Neural progenitor cell (in vitro differentiated cells): ENCODE results near the gene PDGFC. TPM values are rescaled to one million over a fixed set of nuclear protein-coding genes. Genes with fewer than 3 reads are reported as not detected.

Source experiments
- DNase-seq: peaks from one replicate; pipeline ENCODE4 v3.0.0-alpha.2; 2016; ENCODE audit warnings: low spot score
- H2AFZ ChIP-seq: fragments of 200-600 bp; sonication (generic); replicated peaks from 2 replicates; pipeline ENCODE4 v1.6.1; 2016; ENCODE audit warnings: antibody characterized with exemption
- H3F3A ChIP-seq: fragments of 200-600 bp; sonication (generic); 2 replicates; pipeline ENCODE4 v1.6.1; 2016; ENCODE audit warnings: antibody characterized with exemption, low read depth
- H3K27ac ChIP-seq: fragments of 200-600 bp; sonication (generic); 2 replicates; pipeline ENCODE4 v1.5.1; 2016; ENCODE audit warnings: mild to moderate bottlenecking
- H3K27me3 ChIP-seq: fragments of 200-600 bp; sonication (generic); 2 replicates; pipeline ENCODE4 v1.6.1; 2016; ENCODE audit warnings: mild to moderate bottlenecking, moderate library complexity
- H3K36me3 ChIP-seq: fragments of 200-600 bp; sonication (generic); 2 replicates; pipeline ENCODE4 v1.5.1; 2016
- H3K4me1 ChIP-seq: fragments of 200-600 bp; sonication (generic); 2 replicates; pipeline ENCODE4 v1.6.1; 2016; ENCODE audit warnings: mixed run types
- H3K4me2 ChIP-seq: fragments of 200-600 bp; sonication (generic); 2 replicates; pipeline ENCODE4 v1.6.1; 2016
- H3K4me3 ChIP-seq: fragments of 200-600 bp; sonication (generic); 2 replicates; pipeline ENCODE4 v1.5.1; 2016
- H3K79me2 ChIP-seq: fragments of 200-600 bp; sonication (generic); 2 replicates; pipeline ENCODE4 v1.6.1; 2016; ENCODE audit warnings: low read depth
- H3K9ac ChIP-seq: fragments of 200-600 bp; sonication (generic); 2 replicates; pipeline ENCODE4 v1.6.1; 2016
- H3K9me3 ChIP-seq: fragments of 200-600 bp; sonication (generic); 2 replicates; pipeline ENCODE4 v1.5.1; 2016; ENCODE audit warnings: low read depth
- H4K20me1 ChIP-seq: fragments of 200-600 bp; sonication (generic); 2 replicates; pipeline ENCODE4 v1.6.1; 2016; ENCODE audit warnings: low read depth
- H3K27ac Mint-ChIP-seq: 3 replicates; pipeline ENCODE4 v1.8.0; 2021; ENCODE audit warnings: mixed read lengths
- H3K27me3 Mint-ChIP-seq: 2 replicates; pipeline ENCODE4 v1.8.0; 2022; ENCODE audit warnings: low read depth, mild to moderate bottlenecking, inconsistent platforms, moderate library complexity, mixed read lengths; ENCODE audit not compliant: insufficient read depth
- H3K36me3 Mint-ChIP-seq: 3 replicates; pipeline ENCODE4 v1.8.0; 2021; ENCODE audit warnings: mixed read lengths
- H3K4me1 Mint-ChIP-seq: 3 replicates; pipeline ENCODE4 v1.8.0; 2021; ENCODE audit warnings: mixed read lengths
- H3K4me3 Mint-ChIP-seq: 3 replicates; pipeline ENCODE4 v1.8.0; 2021; ENCODE audit warnings: mild to moderate bottlenecking, moderate library complexity, mixed read lengths
- H3K9me3 Mint-ChIP-seq: 3 replicates; pipeline ENCODE4 v1.8.0; 2020; ENCODE audit warnings: mixed read lengths
- EZH2 ChIP-seq: fragments of 200-600 bp; sonication (generic); IDR thresholded peaks from 2 replicates; pipeline ENCODE4 v1.6.1; 2017; ENCODE audit warnings: antibody characterized with exemption, mild to moderate bottlenecking, moderate library complexity
- EZH2phosphoT487 ChIP-seq: fragments of 200-600 bp; sonication (generic); IDR thresholded peaks from 2 replicates; pipeline ENCODE4 v1.6.1; 2017; ENCODE audit warnings: antibody characterized with exemption
- total RNA-seq: library from RNA; depleted of rRNA; stranded (reverse); fragments of >200 nt; gene quantifications from 2 replicates; pipeline ENCODE4 v1.2.3, GENCODE V29; 2015; ENCODE audit warnings: low replicate concordance
- TF ChIP-seq, protein P1 (sequence below): fragments of 200-600 bp; sonication (generic); IDR thresholded peaks from 2 replicates; pipeline ENCODE4 v1.5.1; 2017; ENCODE audit warnings: antibody characterized with exemption, mild to moderate bottlenecking

The PDGFC gene
- total RNA-seq, 1 donor from 2014 or later, result 4.7 TPM

DNA sequence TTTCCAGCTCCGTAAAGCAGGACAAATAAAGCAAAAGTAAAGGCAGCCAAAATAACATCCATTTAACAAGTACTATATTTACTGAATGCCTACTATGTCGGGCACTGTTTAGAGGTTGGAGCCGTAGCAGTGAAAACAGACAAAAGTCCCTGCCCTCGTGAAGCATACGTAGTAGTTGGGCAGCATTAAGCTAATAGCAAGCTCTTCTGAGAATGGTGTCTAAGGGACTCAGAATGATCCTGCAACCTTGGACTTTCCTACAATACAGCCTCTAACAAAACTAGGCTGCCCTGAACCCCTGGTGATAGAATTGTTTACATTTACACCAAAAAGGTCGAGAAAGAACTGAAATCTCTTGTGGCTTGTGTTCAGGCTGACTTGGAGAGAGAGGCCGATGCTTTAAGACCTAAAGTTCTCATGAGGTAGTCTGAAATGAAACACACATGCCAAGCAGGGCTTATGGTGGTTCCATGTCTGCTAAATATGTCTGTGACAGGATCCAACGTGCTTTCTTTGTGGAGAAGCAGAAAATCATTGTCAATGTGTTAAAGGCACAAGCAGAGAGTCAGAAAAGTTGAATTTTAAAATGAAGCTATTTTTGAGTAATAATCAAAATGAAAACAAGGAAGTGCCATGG lies 898 bp upstream of the PDGFC start:
- Mint-ChIP-seq H3K36me3 (no peaks in the 10 kb centered on the region), H3K4me1 (peaks cover 54% of the 10 kb centered on the region), H3K4me3 (peak overlapping the region; percentile 78), H3K27me3 (peaks cover 2% of the 10 kb centered on the region), H3K9me3 (peaks cover 2% of the 10 kb centered on the region), H3K27ac (no peak overlapping the region)
- no peaks in the 10 kb centered on the region for H3K79me2 ChIP-seq
- peaks cover 35% of the 10 kb centered on the region for H3K27me3 ChIP-seq
- peaks cover 8% of the 10 kb centered on the region for H3K4me1 ChIP-seq
- peak overlapping the region; percentile 97 for H2AFZ ChIP-seq
- H3K4me2 ChIP-seq, result peak overlapping the region; percentile 91
- H3K9ac ChIP-seq, result no peak overlapping the region
- peak overlapping the region; percentile 81 for H3K4me3 ChIP-seq
- no peak overlapping the region for H3K27ac ChIP-seq
- TF ChIP-seq EZH2 (no peak), EZH2phosphoT487 (no peak)
- TF ChIP-seq, protein P1, sequence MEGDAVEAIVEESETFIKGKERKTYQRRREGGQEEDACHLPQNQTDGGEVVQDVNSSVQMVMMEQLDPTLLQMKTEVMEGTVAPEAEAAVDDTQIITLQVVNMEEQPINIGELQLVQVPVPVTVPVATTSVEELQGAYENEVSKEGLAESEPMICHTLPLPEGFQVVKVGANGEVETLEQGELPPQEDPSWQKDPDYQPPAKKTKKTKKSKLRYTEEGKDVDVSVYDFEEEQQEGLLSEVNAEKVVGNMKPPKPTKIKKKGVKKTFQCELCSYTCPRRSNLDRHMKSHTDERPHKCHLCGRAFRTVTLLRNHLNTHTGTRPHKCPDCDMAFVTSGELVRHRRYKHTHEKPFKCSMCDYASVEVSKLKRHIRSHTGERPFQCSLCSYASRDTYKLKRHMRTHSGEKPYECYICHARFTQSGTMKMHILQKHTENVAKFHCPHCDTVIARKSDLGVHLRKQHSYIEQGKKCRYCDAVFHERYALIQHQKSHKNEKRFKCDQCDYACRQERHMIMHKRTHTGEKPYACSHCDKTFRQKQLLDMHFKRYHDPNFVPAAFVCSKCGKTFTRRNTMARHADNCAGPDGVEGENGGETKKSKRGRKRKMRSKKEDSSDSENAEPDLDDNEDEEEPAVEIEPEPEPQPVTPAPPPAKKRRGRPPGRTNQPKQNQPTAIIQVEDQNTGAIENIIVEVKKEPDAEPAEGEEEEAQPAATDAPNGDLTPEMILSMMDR, result no peak
- peak; percentile 18 for DNase-seq
- no peaks in the 10 kb centered on the region for H3K36me3 ChIP-seq
- no peaks in the 10 kb centered on the region for H3K9me3 ChIP-seq
- peaks cover 8% of the 10 kb centered on the region for H4K20me1 ChIP-seq
- peaks cover 24% of the 10 kb centered on the region for H3F3A ChIP-seq

- no peak overlapping the region for H3K27ac ChIP-seq
- no peaks in the 10 kb centered on the region for H3K79me2 ChIP-seq
- H3F3A ChIP-seq, result peaks cover 24% of the 10 kb centered on the region
- H3K9me3 Mint-ChIP-seq, result peaks cover 7% of the 10 kb centered on the region
- peak overlapping the region; percentile 91 for H3K4me2 ChIP-seq
- no peak overlapping the region for H3K9ac ChIP-seq
- peak overlapping the region; percentile 81 for H3K4me3 ChIP-seq
- H3K27me3 ChIP-seq, result peaks cover 35% of the 10 kb centered on the region
- no peaks in the 10 kb centered on the region for H3K9me3 ChIP-seq
- peak overlapping the region; percentile 97 for H2AFZ ChIP-seq
- no peaks in the 10 kb centered on the region for H3K36me3 ChIP-seq
- DNase-seq, result peak; percentile 64
- peak overlapping the region; percentile 97 for H3K4me3 Mint-ChIP-seq
- TF ChIP-seq EZH2phosphoT487 (no peak), EZH2 (no peak)
- TF ChIP-seq, protein P1, result no peak
- peaks cover 46% of the 10 kb centered on the region for H3K4me1 Mint-ChIP-seq
- peaks cover 2% of the 10 kb centered on the region for H3K27me3 Mint-ChIP-seq
- H3K27ac Mint-ChIP-seq, result peak overlapping the region; percentile 92
- peaks cover 2% of the 10 kb centered on the region for H3K36me3 Mint-ChIP-seq
- peaks cover 8% of the 10 kb centered on the region for H3K4me1 ChIP-seq
- H4K20me1 ChIP-seq, result peaks cover 8% of the 10 kb centered on the region
These were observed 379 bp downstream of the PDGFC start for GRCh38 chr4:156971165-156971675.

- H4K20me1 ChIP-seq, result peaks cover 8% of the 10 kb centered on the region
- peak overlapping the region; percentile 91 for H3K4me2 ChIP-seq
- peaks cover 2% of the 10 kb centered on the region for H3K27me3 Mint-ChIP-seq
- H3F3A ChIP-seq, result peaks cover 24% of the 10 kb centered on the region
- peak overlapping the region; percentile 97 for H2AFZ ChIP-seq
- peak overlapping the region; percentile 92 for H3K27ac Mint-ChIP-seq
- peaks cover 7% of the 10 kb centered on the region for H3K9me3 Mint-ChIP-seq
- TF ChIP-seq, protein P1, result peak; percentile 48
- TF ChIP-seq EZH2phosphoT487, result no peak
- H3K36me3 Mint-ChIP-seq, result peaks cover 6% of the 10 kb centered on the region
- H3K4me1 ChIP-seq, result peaks cover 8% of the 10 kb centered on the region
- peaks cover 35% of the 10 kb centered on the region for H3K27me3 ChIP-seq
- no peaks in the 10 kb centered on the region for H3K79me2 ChIP-seq
- H3K4me3 ChIP-seq, result peak overlapping the region; percentile 81
- peaks cover 40% of the 10 kb centered on the region for H3K4me1 Mint-ChIP-seq
- H3K27ac ChIP-seq, result no peak overlapping the region
- DNase-seq, result peak; percentile 78
- H3K36me3 ChIP-seq, result no peaks in the 10 kb centered on the region
- H3K9me3 ChIP-seq, result no peaks in the 10 kb centered on the region
- no peak overlapping the region for H3K9ac ChIP-seq
- peak overlapping the region; percentile 97 for H3K4me3 Mint-ChIP-seq
These were observed 966 bp downstream of the PDGFC start for GRCh38 chr4:156970501-156971164.
